GM13977 (cell line): ENCODE results near the gene PIGBOS1.

Experiments
- DNase-seq: peaks from one replicate; pipeline ENCODE4 v3.0.0; 2012; ENCODE audit warnings: low spot score
- in situ Hi-C: fragments of 300-500 bp; cut with MboI; formaldehyde crosslinking; loops from one replicate; pipeline ENCODE4 v1.12.0; 2022; ENCODE audit warnings: low sequenced_read_pairs, low pct_unique_long_range_greater_than_20kb, mixed read lengths, inconsistent platforms; ENCODE audit not compliant: unreplicated experiment
- TF ChIP-seq, protein P1 (sequence below): IDR thresholded peaks from 2 replicates; pipeline ENCODE4 v1.5.1; 2012; ENCODE audit warnings: mild to moderate bottlenecking, control low read depth; ENCODE audit not compliant: insufficient read depth; ENCODE audit errors: extremely low read depth, missing control alignments

The PIGBOS1 gene

DNA sequence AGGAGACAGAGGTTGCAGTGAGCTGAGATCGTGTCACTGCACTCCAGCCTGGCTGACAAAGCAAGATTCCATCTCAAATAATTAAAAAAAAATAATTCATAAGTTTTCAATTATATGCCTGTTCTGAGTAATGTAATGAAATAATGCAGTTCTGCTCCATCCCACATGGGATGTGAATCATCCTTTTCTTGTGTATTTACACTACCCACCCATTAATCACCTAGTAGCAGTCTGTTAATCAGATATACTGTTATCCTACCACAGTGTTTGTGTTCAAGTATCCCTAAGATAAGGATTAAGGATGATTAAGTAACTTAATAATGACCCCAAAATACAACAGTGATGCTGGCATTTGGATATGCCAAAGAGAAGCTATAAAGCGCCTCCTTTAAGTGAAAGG is 38.9 kb upstream of the PIGBOS1 start:
- no peak for DNase-seq
- in situ Hi-C loops, result no loop called here
- TF ChIP-seq, protein P1, sequence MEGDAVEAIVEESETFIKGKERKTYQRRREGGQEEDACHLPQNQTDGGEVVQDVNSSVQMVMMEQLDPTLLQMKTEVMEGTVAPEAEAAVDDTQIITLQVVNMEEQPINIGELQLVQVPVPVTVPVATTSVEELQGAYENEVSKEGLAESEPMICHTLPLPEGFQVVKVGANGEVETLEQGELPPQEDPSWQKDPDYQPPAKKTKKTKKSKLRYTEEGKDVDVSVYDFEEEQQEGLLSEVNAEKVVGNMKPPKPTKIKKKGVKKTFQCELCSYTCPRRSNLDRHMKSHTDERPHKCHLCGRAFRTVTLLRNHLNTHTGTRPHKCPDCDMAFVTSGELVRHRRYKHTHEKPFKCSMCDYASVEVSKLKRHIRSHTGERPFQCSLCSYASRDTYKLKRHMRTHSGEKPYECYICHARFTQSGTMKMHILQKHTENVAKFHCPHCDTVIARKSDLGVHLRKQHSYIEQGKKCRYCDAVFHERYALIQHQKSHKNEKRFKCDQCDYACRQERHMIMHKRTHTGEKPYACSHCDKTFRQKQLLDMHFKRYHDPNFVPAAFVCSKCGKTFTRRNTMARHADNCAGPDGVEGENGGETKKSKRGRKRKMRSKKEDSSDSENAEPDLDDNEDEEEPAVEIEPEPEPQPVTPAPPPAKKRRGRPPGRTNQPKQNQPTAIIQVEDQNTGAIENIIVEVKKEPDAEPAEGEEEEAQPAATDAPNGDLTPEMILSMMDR, result no peak

DNA sequence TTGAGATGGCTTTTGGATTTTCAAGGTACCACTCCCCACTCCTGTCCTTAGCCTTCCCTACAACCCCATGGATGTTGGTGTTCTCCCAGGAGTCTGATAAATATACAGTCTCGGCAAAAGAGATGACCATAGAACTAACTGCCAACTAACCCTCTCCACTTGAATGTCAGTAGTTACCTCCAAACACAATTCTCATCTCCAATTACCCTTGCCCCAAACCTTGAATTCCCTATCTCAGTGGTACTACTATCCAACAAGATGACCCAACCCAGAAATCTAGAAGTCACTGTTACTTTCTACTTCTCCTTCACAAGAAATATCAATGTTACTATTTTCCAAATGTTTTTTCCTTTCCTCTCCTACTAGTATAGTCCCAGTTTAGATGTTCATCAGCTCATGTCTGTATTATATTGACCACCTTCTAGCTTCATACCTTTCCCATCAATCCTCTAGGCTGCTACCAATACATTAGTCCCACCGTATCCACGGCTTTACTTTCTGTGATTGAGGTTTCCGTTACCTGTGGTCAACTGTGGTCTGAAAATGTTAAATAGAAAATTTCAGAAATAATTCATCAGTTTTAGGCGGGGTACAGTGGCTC is 38.2 kb upstream of the PIGBOS1 start:
- TF ChIP-seq, protein P1, result no peak
- in situ Hi-C loops, result no loop called here
- no peak for DNase-seq

DNA sequence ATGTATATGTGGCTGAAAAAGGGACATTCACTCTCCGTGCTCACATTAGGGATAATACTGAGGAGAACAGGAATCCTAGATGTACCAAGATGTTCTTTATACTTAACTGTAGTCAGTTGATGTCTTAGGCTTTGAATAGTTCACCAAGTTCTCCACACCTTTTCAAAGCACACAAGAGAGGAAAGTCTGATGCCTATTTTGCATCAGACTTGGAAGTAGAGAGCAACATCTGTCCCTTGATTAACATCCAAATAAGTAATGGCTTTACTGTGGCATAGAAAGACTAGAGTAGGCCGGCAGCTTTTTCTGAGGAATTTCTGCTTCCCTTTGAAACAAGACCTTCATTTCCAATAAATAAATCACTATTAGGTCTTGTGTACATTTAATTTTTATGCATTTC is 34.1 kb upstream of the PIGBOS1 start:
- in situ Hi-C loops, result no loop called here
- DNase-seq, result no peak
- TF ChIP-seq, protein P1, result no peak

DNA sequence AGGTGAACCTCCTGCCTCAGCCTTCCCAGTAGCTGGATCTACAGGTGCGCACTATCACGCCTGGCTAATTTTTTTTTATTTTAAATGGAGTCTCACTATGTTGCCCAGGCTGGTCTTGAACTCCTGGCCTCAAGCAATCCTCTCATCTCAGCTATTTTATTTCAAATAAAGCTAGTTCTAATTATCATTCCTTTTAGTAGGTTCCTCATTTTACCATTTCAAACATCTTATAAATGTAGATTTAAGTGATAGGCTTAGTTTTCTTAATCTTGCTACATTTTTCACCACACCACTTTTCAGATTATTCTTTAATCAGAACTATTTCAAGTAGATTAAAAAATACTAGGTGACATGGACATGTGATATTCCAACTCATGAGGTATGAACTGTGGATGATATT is 30.4 kb upstream of the PIGBOS1 start:
- TF ChIP-seq, protein P1, result no peak
- DNase-seq, result no peak
- in situ Hi-C loops, result no loop called here

DNA sequence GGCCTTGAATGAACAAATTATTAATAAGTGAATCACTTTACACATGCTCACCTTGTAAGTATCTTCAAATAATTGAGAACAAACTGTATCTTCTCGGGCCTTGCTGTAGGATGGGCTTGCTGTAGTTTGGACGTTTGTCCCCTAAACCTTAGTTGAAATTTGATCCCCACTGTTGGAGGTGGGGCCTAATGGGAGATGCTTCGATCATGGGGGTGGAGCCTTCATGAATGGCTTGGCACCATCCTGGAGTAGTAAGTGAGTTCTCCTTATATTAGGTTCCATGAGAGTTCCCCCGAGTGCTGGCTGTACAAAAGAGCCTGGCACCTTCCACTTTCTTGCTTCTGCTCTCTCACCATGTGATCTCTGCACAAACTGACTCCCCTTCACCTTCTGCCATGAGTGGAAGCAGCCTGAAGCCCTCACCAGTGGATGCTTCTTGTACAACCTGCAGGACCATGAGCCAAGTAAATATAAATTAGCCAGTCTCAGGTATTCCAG is 29.4 kb upstream of the PIGBOS1 start:
- TF ChIP-seq, protein P1, result no peak
- in situ Hi-C loops, result no loop called here
- DNase-seq, result no peak

DNA sequence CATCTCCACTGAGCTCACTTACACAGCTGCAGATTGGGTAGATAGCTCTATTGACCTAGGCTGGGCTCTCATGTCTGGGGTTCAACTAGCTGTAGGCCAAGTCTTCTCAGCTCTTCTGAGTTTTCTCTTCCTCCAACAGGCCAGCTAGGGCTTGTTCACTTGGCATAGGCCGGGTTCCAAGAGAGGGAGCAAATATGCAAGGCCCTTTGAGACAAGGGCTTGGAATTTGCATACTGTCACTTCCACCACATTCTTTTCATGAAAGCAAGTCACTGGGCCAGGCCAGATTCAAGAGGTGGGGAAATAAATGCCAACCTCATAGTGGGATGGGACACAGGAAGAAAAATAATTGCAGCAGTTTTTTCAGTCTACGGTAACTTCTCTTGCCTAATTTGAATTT is 25.3 kb upstream of the PIGBOS1 start:
- DNase-seq, result no peak
- TF ChIP-seq, protein P1, result no peak
- in situ Hi-C loops, result no loop called here
